ENCODE measurements around the gene MTR.

Gene MTR

GRCh38 chr1:236888126-236888525 lies 93.0 kb downstream of the MTR start:
- Histone ChIP-seq H3K27me3 (no peaks in the 10 kb centered on the region), H3K27ac (no peak overlapping the region), H3K4me1 (peaks cover 0 to 9% (median 0%) of the 10 kb centered on the region in 4 donors), H3K4me3 (no peak overlapping the region), H3K9me3 (no peaks in the 10 kb centered on the region), H3K36me3 (peaks cover 42 to 92% (median 68%) of the 10 kb centered on the region in 3 donors)
- intact Hi-C loops (cut with DNase I; ENCODE audit: low total_unique reads) = loop anchor here (5.0 kb wide), 1 partner anchor 499 kb away; no protein-coding TSS in a partner anchor
- no peak for DNase-seq
- no peak for TF ChIP-seq CTCF (IDR thresholded peaks at IDR 0.05)

DNA sequence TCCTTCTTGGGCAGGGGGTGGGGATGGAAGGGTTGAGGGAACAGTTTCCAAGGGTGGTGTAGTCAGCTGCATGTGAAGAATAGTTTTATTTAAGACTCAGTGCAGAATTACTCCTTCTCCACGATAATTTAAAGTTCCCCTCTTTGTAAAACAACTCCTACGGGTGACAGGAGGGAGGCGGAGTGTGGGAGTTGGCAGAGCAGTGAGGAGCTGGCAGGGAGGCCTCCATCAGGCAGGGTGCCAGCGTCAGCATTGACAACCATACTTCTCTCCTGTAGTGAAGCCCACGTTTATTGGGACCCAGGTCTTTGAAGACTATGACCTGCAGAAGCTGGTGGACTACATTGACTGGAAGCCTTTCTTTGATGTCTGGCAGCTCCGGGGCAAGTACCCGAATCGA lies 93.8 kb downstream of the MTR start:
- H3K9me3 ChIP-seq = no peaks in the 10 kb centered on the region
- peaks cover 48 to 95% (median 76%) of the 10 kb centered on the region in 3 donors for H3K36me3 ChIP-seq
- TF ChIP-seq CTCF (IDR thresholded peaks at IDR 0.05) = no peak
- H3K27ac ChIP-seq = no peak overlapping the region
- peaks cover 0 to 9% (median 0%) of the 10 kb centered on the region in 4 donors for H3K4me1 ChIP-seq
- H3K4me3 ChIP-seq = no peak overlapping the region
- peak in 1 of 2 donors; percentile 71 for DNase-seq
- intact Hi-C loops (cut with DNase I; ENCODE audit: low total_unique reads) = loop anchor here (5.0 kb wide), 1 partner anchor 498 kb away; no protein-coding TSS in a partner anchor
- no peaks in the 10 kb centered on the region for H3K27me3 ChIP-seq

GRCh38 chr1:236890152-236891056 lies 95.3 kb downstream of the MTR start:
- H3K4me1 ChIP-seq = peaks cover 0 to 9% (median 0%) of the 10 kb centered on the region in 4 donors
- intact Hi-C loops (cut with DNase I; ENCODE audit: low total_unique reads) = no loop called here
- H3K27me3 ChIP-seq = no peaks in the 10 kb centered on the region
- H3K9me3 ChIP-seq = no peaks in the 10 kb centered on the region
- DNase-seq = no peak
- H3K36me3 ChIP-seq = peaks cover 63 to 97% (median 86%) of the 10 kb centered on the region in 3 donors
- H3K4me3 ChIP-seq = no peak overlapping the region
- no peak overlapping the region for H3K27ac ChIP-seq
- TF ChIP-seq CTCF (IDR thresholded peaks at IDR 0.05) = no peak

GRCh38 chr1:236893626-236894545 lies 98.8 kb downstream of the MTR start:
- H3K27ac ChIP-seq = no peak overlapping the region
- peaks cover 80 to 100% (median 97%) of the 10 kb centered on the region in 3 donors for H3K36me3 ChIP-seq
- no peak for TF ChIP-seq CTCF (IDR thresholded peaks at IDR 0.05)
- no peaks in the 10 kb centered on the region for H3K27me3 ChIP-seq
- no peak for DNase-seq
- H3K9me3 ChIP-seq = no peaks in the 10 kb centered on the region
- peaks cover 0 to 2% (median 0%) of the 10 kb centered on the region in 4 donors for H3K4me1 ChIP-seq
- H3K4me3 ChIP-seq = no peak overlapping the region
- intact Hi-C loops (cut with DNase I; ENCODE audit: low total_unique reads) = no loop called here

GRCh38 chr1:236895665-236896387 lies 100.7 kb downstream of the MTR start:
- H3K27ac ChIP-seq = no peak overlapping the region
- no peak for TF ChIP-seq CTCF (IDR thresholded peaks at IDR 0.05)
- H3K4me1 ChIP-seq = no peaks in the 10 kb centered on the region
- H3K4me3 ChIP-seq = no peak overlapping the region
- H3K9me3 ChIP-seq = no peaks in the 10 kb centered on the region
- no peak for DNase-seq
- peaks cover 88 to 100% (median 97%) of the 10 kb centered on the region in 3 donors for H3K36me3 ChIP-seq
- intact Hi-C loops (cut with DNase I; ENCODE audit: low total_unique reads) = no loop called here
- H3K27me3 ChIP-seq = no peaks in the 10 kb centered on the region
